ENCODE data around the gene ARHGAP15. TPM values are rescaled to one million over a fixed set of nuclear protein-coding genes. Genes with fewer than 3 reads are reported as not detected.

The ARHGAP15 gene
- total RNA-seq, 1 donor from 2014 or later: 2.6 TPM

- ATAC-seq: no peak
Observed at GRCh38 chr2:143417428-143417827, 288.2 kb downstream of the ARHGAP15 start.

GRCh38 chr2:143420313-143420712 is 291.1 kb downstream of the ARHGAP15 start:
- no peak for ATAC-seq

GRCh38 chr2:143422681-143423080 is 293.5 kb downstream of the ARHGAP15 start:
- no peak for ATAC-seq

- no peak for ATAC-seq
Observed at GRCh38 chr2:143425896-143426295, 296.7 kb downstream of the ARHGAP15 start.

- ATAC-seq: no peak
Observed at GRCh38 chr2:143426296-143426695, 297.1 kb downstream of the ARHGAP15 start.

GRCh38 chr2:143428700-143429099 is 299.5 kb downstream of the ARHGAP15 start:
- ATAC-seq: no peak

- ATAC-seq: peak; percentile 80
Observed at GRCh38 chr2:143429932-143430679, 300.9 kb downstream of the ARHGAP15 start.

- no peak for ATAC-seq
Observed at GRCh38 chr2:143431316-143431715, 302.1 kb downstream of the ARHGAP15 start.

GRCh38 chr2:143433251-143433650 is 304.0 kb downstream of the ARHGAP15 start:
- ATAC-seq: no peak

GRCh38 chr2:143433840-143434239 is 304.6 kb downstream of the ARHGAP15 start:
- ATAC-seq: no peak

GRCh38 chr2:143434445-143434844 is 305.2 kb downstream of the ARHGAP15 start:
- ATAC-seq: no peak

- ATAC-seq: no peak
Observed at GRCh38 chr2:143435131-143435530, 305.9 kb downstream of the ARHGAP15 start.

GRCh38 chr2:143436951-143437350 is 307.7 kb downstream of the ARHGAP15 start:
- ATAC-seq: no peak

GRCh38 chr2:143440411-143441012 is 311.3 kb downstream of the ARHGAP15 start:
- no peak for ATAC-seq

- ATAC-seq: no peak
Observed at GRCh38 chr2:143442193-143442592, 313.0 kb downstream of the ARHGAP15 start.

GRCh38 chr2:143451642-143452281 is 322.5 kb downstream of the ARHGAP15 start:
- no peak for ATAC-seq

GRCh38 chr2:143452817-143453451 is 323.7 kb downstream of the ARHGAP15 start:
- no peak for ATAC-seq

GRCh38 chr2:143453981-143454511 is 324.8 kb downstream of the ARHGAP15 start:
- ATAC-seq: no peak

GRCh38 chr2:143455317-143455716 is 326.1 kb downstream of the ARHGAP15 start:
- ATAC-seq: no peak

- no peak for ATAC-seq
Observed at GRCh38 chr2:143458258-143459190, 329.3 kb downstream of the ARHGAP15 start.

- no peak for ATAC-seq
Observed at GRCh38 chr2:143460382-143460781, 331.2 kb downstream of the ARHGAP15 start.

- ATAC-seq: no peak
Observed at GRCh38 chr2:143463719-143464118, 334.5 kb downstream of the ARHGAP15 start.
